Progenitor cell of endocrine pancreas (in vitro differentiated cells): Measurements from ENCODE around the gene ENO4. TPM values are rescaled to one million over a fixed set of nuclear protein-coding genes. Genes with fewer than 3 reads are reported as not detected.

ENCODE experiments used
- DNase-seq: peaks from one replicate; pipeline ENCODE4 v3.0.0; 2021; ENCODE audit warnings: low spot score; ENCODE audit not compliant: unreplicated experiment
- H3K27ac Mint-ChIP-seq: 2 replicates; pipeline ENCODE4 v1.8.0; 2021; ENCODE audit warnings: mild to moderate bottlenecking, moderate library complexity, mixed read lengths
- H3K27me3 Mint-ChIP-seq: 2 replicates; pipeline ENCODE4 v1.8.0; 2021; ENCODE audit warnings: mixed read lengths
- H3K36me3 Mint-ChIP-seq: 2 replicates; pipeline ENCODE4 v1.8.0; 2022; ENCODE audit warnings: mixed read lengths; ENCODE audit not compliant: insufficient read depth
- H3K4me1 Mint-ChIP-seq: 2 replicates; pipeline ENCODE4 v1.8.0; 2021; ENCODE audit warnings: low read depth, mixed read lengths
- H3K4me3 Mint-ChIP-seq: 2 replicates; pipeline ENCODE4 v1.8.0; 2021; ENCODE audit warnings: low read depth, mild to moderate bottlenecking, moderate library complexity, mixed read lengths
- H3K9me3 Mint-ChIP-seq: 2 replicates; pipeline ENCODE4 v1.8.0; 2021; ENCODE audit warnings: low read depth, mixed read lengths
- total RNA-seq: library from RNA; stranded (reverse); gene quantifications from 2 replicates; pipeline ENCODE4 v1.2.1, GENCODE V29; 2021
- TF ChIP-seq, protein P1 (sequence below): fragments of 200-600 bp; sonication (generic); IDR thresholded peaks from one replicate; pipeline ENCODE4 v1.5.0; 2021; ENCODE audit warnings: antibody characterized with exemption, mild to moderate bottlenecking; ENCODE audit not compliant: unreplicated experiment

ENO4 gene
- total RNA-seq, 1 donor from 2014 or later = 2.0 TPM

DNA sequence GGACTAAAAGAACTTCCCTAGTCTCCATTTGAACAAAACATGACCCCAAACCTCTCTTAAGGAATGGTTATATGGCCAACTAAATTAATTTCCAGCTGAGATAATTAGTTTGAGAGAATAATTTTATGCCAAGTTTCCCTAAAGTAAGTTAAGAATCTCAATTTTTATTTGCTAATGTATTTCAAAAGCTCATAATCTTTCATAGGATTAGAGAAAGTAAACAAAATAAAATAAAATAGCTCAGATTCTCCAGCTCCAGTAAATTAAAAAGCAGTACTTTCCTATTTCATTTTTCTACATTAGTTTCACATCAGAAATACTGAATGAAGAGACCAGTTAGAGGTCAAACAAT lies 44.4 kb downstream of the ENO4 start:
- Mint-ChIP-seq H3K27me3 (no peaks in the 10 kb centered on the region), H3K9me3 (no peaks in the 10 kb centered on the region), H3K36me3 (peaks cover 4% of the 10 kb centered on the region), H3K4me3 (no peak overlapping the region), H3K27ac (no peak overlapping the region), H3K4me1 (peaks cover 13% of the 10 kb centered on the region)
- TF ChIP-seq, protein P1, sequence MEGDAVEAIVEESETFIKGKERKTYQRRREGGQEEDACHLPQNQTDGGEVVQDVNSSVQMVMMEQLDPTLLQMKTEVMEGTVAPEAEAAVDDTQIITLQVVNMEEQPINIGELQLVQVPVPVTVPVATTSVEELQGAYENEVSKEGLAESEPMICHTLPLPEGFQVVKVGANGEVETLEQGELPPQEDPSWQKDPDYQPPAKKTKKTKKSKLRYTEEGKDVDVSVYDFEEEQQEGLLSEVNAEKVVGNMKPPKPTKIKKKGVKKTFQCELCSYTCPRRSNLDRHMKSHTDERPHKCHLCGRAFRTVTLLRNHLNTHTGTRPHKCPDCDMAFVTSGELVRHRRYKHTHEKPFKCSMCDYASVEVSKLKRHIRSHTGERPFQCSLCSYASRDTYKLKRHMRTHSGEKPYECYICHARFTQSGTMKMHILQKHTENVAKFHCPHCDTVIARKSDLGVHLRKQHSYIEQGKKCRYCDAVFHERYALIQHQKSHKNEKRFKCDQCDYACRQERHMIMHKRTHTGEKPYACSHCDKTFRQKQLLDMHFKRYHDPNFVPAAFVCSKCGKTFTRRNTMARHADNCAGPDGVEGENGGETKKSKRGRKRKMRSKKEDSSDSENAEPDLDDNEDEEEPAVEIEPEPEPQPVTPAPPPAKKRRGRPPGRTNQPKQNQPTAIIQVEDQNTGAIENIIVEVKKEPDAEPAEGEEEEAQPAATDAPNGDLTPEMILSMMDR = no peak
- DNase-seq = no peak

DNA sequence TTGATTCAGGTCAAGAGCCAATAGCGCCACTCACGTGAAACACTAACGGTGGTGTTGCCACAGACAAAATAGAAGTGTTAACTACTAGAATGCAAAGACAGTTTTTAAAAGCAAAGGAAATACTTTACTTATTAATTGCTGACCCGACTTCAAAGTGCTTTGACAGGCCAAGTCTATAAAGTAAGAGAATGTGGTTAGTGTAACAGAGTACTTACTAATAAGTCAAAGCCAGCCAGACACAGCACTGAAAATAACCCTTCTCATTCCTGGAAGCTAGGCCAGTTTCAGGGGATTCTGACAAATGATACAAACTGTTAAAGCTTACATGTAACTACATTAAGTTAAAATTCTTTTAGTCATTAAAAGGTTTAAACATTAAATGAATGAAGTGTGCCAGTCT lies 50.3 kb downstream of the ENO4 start:
- no peak for DNase-seq
- peaks cover 2% of the 10 kb centered on the region for H3K4me1 Mint-ChIP-seq
- peaks cover 6% of the 10 kb centered on the region for H3K36me3 Mint-ChIP-seq

DNA sequence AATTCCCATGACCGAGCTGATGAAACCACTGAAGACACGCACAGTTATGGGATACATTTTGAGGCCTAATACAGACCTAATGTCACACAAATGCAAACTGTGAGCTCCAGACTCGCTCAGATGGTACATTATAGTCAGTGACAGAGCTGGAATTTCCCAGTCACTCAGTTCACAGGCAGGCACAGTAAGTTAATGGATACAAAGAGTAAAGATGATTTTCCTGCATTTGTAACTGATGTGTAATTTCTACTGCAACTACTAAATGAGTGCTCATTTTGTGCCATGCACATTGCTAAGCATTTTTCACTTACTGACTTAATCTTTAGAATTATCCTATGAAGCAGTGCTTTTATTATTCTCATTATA lies 56.5 kb downstream of the ENO4 start:
- no peak overlapping the region for H3K27ac Mint-ChIP-seq
- no peaks in the 10 kb centered on the region for H3K27me3 Mint-ChIP-seq
- TF ChIP-seq, protein P1 = no peak
- H3K4me1 Mint-ChIP-seq = peaks cover 2% of the 10 kb centered on the region
- H3K9me3 Mint-ChIP-seq = no peaks in the 10 kb centered on the region
- no peaks in the 10 kb centered on the region for H3K36me3 Mint-ChIP-seq
- DNase-seq = no peak
- H3K4me3 Mint-ChIP-seq = no peak overlapping the region

More for the DNA sequence above, 50.3 kb downstream of the ENO4 start:
- Mint-ChIP-seq H3K27me3 (no peaks in the 10 kb centered on the region), H3K4me3 (no peak overlapping the region), H3K9me3 (no peaks in the 10 kb centered on the region), H3K27ac (no peak overlapping the region)
- TF ChIP-seq, protein P1 = no peak

DNA sequence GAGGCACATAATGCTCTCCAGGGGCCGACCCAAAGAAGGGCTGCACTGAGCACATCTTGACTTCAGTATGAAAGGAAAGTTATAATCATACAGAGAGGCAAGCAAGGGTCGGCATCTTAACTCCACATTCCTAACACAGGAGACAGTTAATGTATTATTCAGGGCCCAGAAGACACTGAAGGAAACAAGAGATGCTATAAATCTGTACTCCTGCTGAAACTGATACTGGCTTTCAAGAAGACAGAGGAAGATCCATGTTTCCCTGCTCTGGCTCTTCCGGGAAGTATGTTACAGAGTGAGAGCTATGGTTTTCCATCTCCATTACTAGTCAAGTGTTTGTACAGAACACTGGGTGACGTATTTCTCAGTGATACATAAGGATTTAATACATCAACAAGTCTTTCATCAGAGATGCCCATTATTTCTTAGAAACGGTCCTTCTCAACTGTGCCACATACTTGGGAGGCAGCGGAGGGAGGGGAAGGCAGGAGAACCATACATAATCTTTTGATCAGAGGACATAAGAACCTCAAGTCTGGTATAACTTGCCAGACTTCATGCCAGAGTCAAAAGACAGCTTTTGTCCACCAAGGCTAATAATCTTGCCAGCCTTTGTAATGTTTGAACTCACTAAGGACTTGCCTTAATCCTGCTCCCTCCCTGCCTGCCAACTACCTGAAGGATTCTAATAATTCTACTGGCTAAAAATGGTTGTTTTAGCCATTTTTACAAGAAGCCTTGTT lies 58.1 kb downstream of the ENO4 start:
- no peaks in the 10 kb centered on the region for H3K27me3 Mint-ChIP-seq
- no peak overlapping the region for H3K27ac Mint-ChIP-seq

DNA sequence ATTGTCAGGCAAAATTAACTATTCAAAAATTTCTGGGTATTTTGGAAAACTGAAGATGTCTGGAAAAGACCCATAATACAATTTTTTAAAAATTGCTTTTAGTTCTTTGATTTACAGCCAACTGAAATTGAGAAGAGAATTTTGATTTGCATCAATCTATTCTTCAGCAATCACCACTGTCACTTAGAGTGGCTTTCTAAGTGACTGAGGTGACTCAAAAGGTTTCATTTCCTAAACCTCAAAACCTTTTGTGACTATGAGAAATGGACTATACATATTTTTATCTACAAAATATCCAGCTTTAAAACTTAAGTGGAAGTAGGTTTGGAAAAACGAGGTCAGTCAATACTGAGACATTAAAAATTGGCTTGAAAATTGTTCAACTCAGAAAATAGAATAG lies 60.0 kb downstream of the ENO4 start:
- Mint-ChIP-seq H3K4me3 (no peak overlapping the region), H3K36me3 (peaks cover 2% of the 10 kb centered on the region), H3K27ac (no peak overlapping the region), H3K9me3 (no peaks in the 10 kb centered on the region), H3K4me1 (no peaks in the 10 kb centered on the region), H3K27me3 (no peaks in the 10 kb centered on the region)
- TF ChIP-seq, protein P1 = no peak
- DNase-seq = no peak

More for the DNA sequence above, 58.1 kb downstream of the ENO4 start:
- Mint-ChIP-seq H3K4me1 (peaks cover 2% of the 10 kb centered on the region), H3K36me3 (peaks cover 1% of the 10 kb centered on the region), H3K9me3 (no peaks in the 10 kb centered on the region), H3K4me3 (no peak overlapping the region)
- DNase-seq = no peak
- TF ChIP-seq, protein P1 = no peak
